ENCODE data around the gene TMBIM1. TPM values are rescaled to one million over a fixed set of nuclear protein-coding genes. Genes with fewer than 3 reads are reported as not detected.

The TMBIM1 gene
- total RNA-seq, 4 donors from 2014 or later: 272 to 341 (median 287) TPM

- 65 to 75% methylated on average over 7 to 8 of the region's 8 CpGs for whole genome bisulfite sequencing, 2 donors
- intact Hi-C loops (cut with DNase I): loop anchor here (10.0 kb wide), 2 partner anchors 47 to 303 kb away; partner anchors contain the start of genes ARPC2, CNOT9 and USP37
These were observed 30.7 kb downstream of the TMBIM1 start for GRCh38 chr2:218261423-218262236.

DNA sequence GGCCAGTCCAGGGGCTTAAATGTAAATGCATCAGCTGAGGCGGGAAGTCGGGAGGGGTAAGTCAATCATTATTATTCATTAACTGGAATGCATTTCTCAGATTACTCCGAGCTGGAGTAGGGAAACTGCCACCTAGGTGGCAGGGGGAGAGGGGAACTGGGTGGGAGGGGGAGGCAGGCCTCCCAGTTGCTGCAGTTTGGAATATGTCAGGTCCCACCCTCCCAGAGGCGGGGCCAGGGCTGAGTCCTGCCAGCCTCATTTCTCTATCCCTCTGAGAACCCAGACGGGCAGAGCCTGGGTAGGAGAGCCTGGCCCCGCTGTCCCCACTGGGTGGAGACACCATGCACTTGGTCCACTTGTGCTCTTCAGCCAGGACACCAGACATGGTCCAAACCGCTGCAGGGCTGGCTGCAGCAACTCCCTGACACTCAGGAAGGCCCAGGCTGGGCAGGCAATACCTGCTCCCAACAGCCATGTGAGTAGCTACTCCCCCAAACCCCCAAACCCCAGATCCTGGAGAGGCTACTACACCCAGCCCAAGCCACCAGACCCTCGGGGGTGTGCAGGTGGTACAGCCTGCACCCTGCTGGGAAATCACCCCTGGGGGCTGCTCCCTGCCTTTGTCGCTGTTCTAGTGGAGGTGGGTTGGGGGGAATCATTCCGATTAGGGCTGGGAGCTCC is 31.4 kb downstream of the TMBIM1 start, which contains the start of gene GPBAR1:
TSS of gene GPBAR1 (plus strand) at position 274 of the 681 bp plus-strand sequence. CDS start 1,710 bp downstream, outside the sequence.
- Histone ChIP-seq H3K27ac (peak within 1 kb of the TSS in 2 of 3 donors; percentile 61 to 78), H3K9me3 (no peaks in the 10 kb centered on the region), H3K36me3 (peaks cover 28% of the 10 kb centered on the region in 2 donors), H3K4me1 (peaks cover 0 to 30% of the 10 kb centered on the region in 2 donors), H3K4me3 (replicated peaks in 1 of 3) (no peak within 1 kb of the TSS), H3K27me3 (no peaks in the 10 kb centered on the region)
- TF ChIP-seq POLR2A (IDR thresholded peaks at IDR 0.05): no peak
- WGBS, 2 donors: 70 to 74% methylated on average over 6 of the region's 10 CpGs
- intact Hi-C loops (cut with DNase I): loop anchor here (10.0 kb wide), 2 partner anchors 46 to 304 kb away; partner anchors contain the start of genes ARPC2, CNOT9 and USP37
- no peak for DNase-seq

More at GRCh38 chr2:218261423-218262236, 30.7 kb downstream of the TMBIM1 start:
- Histone ChIP-seq H3K4me3 (replicated peaks in 1 of 3) (no peak overlapping the region), H3K27me3 (no peaks in the 10 kb centered on the region), H3K4me1 (peaks cover 0 to 30% of the 10 kb centered on the region in 2 donors), H3K36me3 (peaks cover 32 to 33% of the 10 kb centered on the region in 2 donors), H3K27ac (peak overlapping the region in 1 of 3 donors; percentile 61), H3K9me3 (no peaks in the 10 kb centered on the region)
- no peak for DNase-seq
- TF ChIP-seq POLR2A (IDR thresholded peaks at IDR 0.05): no peak
- TF ChIP-seq, protein P1, sequence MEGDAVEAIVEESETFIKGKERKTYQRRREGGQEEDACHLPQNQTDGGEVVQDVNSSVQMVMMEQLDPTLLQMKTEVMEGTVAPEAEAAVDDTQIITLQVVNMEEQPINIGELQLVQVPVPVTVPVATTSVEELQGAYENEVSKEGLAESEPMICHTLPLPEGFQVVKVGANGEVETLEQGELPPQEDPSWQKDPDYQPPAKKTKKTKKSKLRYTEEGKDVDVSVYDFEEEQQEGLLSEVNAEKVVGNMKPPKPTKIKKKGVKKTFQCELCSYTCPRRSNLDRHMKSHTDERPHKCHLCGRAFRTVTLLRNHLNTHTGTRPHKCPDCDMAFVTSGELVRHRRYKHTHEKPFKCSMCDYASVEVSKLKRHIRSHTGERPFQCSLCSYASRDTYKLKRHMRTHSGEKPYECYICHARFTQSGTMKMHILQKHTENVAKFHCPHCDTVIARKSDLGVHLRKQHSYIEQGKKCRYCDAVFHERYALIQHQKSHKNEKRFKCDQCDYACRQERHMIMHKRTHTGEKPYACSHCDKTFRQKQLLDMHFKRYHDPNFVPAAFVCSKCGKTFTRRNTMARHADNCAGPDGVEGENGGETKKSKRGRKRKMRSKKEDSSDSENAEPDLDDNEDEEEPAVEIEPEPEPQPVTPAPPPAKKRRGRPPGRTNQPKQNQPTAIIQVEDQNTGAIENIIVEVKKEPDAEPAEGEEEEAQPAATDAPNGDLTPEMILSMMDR (IDR thresholded peaks at IDR 0.05): no peak

GRCh38 chr2:218260166-218260565 is 32.1 kb downstream of the TMBIM1 start:
- H3K4me3 ChIP-seq (replicated peaks in 1 of 3): no peak overlapping the region
- no peak for DNase-seq
- H3K36me3 ChIP-seq: peaks cover 22 to 28% of the 10 kb centered on the region in 2 donors
- TF ChIP-seq, protein P1 (IDR thresholded peaks at IDR 0.05): no peak
- TF ChIP-seq POLR2A (IDR thresholded peaks at IDR 0.05): no peak
- H3K27me3 ChIP-seq: no peaks in the 10 kb centered on the region
- H3K27ac ChIP-seq: peak overlapping the region in 2 of 3 donors; percentile 61 to 78
- WGBS, 2 donors: 84 to 91% methylated on average over 5 of the region's 5 CpGs
- peaks cover 0 to 30% of the 10 kb centered on the region in 2 donors for H3K4me1 ChIP-seq
- no peaks in the 10 kb centered on the region for H3K9me3 ChIP-seq
- intact Hi-C loops (cut with DNase I): loop anchor here (10.0 kb wide), 2 partner anchors 45 to 305 kb away; partner anchors contain the start of genes ARPC2, CNOT9 and USP37

GRCh38 chr2:218259099-218259961 is 33.0 kb downstream of the TMBIM1 start:
- no peaks in the 10 kb centered on the region for H3K9me3 ChIP-seq
- H3K27ac ChIP-seq: peak overlapping the region; percentile 53 to 78 (median 61)
- H3K4me1 ChIP-seq: peaks cover 0 to 30% of the 10 kb centered on the region in 2 donors
- intact Hi-C loops (cut with DNase I): loop anchor here (10.0 kb wide), 1 partner anchor 75 kb away; no protein-coding TSS in a partner anchor
- TF ChIP-seq, protein P1 (IDR thresholded peaks at IDR 0.05): no peak
- no peak for TF ChIP-seq POLR2A (IDR thresholded peaks at IDR 0.05)
- H3K4me3 ChIP-seq (replicated peaks in 1 of 3): no peak overlapping the region
- 46 to 48% methylated on average over 15 of the region's 15 CpGs for WGBS, 2 donors
- no peak for DNase-seq
- peaks cover 22 to 28% of the 10 kb centered on the region in 2 donors for H3K36me3 ChIP-seq
- no peaks in the 10 kb centered on the region for H3K27me3 ChIP-seq

All from thyroid gland (tissue), 4 donors.